Keratinocyte (primary cell): ENCODE results near the gene DNMT3A.

Source experiments
- EZH2 ChIP-seq: IDR thresholded peaks from one replicate; pipeline ENCODE4 v1.6.1; 2012; ENCODE audit warnings: inconsistent platforms, mild to moderate bottlenecking, low read length, moderate library complexity
- TF ChIP-seq, protein P1 (sequence below), 3 experiments: IDR thresholded peaks in 1 of 3; conservative IDR thresholded peaks in 1 of 3; optimal IDR thresholded peaks in 1 of 3; 2 replicates in 2 of 3; 3 replicates in 1 of 3; pipeline versions ENCODE3 to v1.5.1; 2011; ENCODE audit warnings: low read length in 3 of 3, mild to moderate bottlenecking in 3 of 3, moderate library complexity in 2 of 3, control low read depth in 1 of 3, inconsistent platforms in 1 of 3; ENCODE audit not compliant: insufficient read depth in 2 of 3; ENCODE audit errors: extremely low read depth in 1 of 3

- TF ChIP-seq, protein P1, sequence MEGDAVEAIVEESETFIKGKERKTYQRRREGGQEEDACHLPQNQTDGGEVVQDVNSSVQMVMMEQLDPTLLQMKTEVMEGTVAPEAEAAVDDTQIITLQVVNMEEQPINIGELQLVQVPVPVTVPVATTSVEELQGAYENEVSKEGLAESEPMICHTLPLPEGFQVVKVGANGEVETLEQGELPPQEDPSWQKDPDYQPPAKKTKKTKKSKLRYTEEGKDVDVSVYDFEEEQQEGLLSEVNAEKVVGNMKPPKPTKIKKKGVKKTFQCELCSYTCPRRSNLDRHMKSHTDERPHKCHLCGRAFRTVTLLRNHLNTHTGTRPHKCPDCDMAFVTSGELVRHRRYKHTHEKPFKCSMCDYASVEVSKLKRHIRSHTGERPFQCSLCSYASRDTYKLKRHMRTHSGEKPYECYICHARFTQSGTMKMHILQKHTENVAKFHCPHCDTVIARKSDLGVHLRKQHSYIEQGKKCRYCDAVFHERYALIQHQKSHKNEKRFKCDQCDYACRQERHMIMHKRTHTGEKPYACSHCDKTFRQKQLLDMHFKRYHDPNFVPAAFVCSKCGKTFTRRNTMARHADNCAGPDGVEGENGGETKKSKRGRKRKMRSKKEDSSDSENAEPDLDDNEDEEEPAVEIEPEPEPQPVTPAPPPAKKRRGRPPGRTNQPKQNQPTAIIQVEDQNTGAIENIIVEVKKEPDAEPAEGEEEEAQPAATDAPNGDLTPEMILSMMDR (optimal IDR thresholded peaks at IDR 0.05 in 1 of 3, IDR thresholded peaks at IDR 0.05 in 1 of 3, conservative IDR thresholded peaks at IDR 0.05 in 1 of 3; ENCODE audit: extremely low read depth in 1 of 3, insufficient read depth in 2 of 3, low read length in 3 of 3), result peak; percentile 86 to 97 (median 97)
- no peak for TF ChIP-seq EZH2
These were observed 20.3 kb upstream of the DNMT3A start for GRCh38 chr2:25362049-25362433.
